Astrocyte (in vitro differentiated cells and primary cell): ENCODE data around the gene L1CAM.

Experiments used
- CTCF ChIP-seq: IDR thresholded peaks from 2 replicates; pipeline ENCODE4 v1.5.1; 2011; ENCODE audit warnings: low read depth, mild to moderate bottlenecking, inconsistent platforms, low read length, moderate library complexity; ENCODE audit not compliant: insufficient read depth
- EZH2 ChIP-seq: IDR thresholded peaks from 2 replicates; pipeline ENCODE4 v1.6.1; 2012; ENCODE audit warnings: mild to moderate bottlenecking, low read length, inconsistent platforms; ENCODE audit not compliant: insufficient read depth

GRCh38 chrX:153824348-153824747 is 61.6 kb downstream of the L1CAM start:
- no peak for TF ChIP-seq CTCF
- no peak for TF ChIP-seq EZH2
